ENCODE results near the gene LRRC18.

GRCh38 chr10:48926764-48927540, 12.7 kb downstream of the LRRC18 start:
- TF ChIP-seq POLR2A (IDR thresholded peaks at IDR 0.05; ENCODE audit: borderline replicate concordance, extremely low read depth, insufficient read depth, insufficient read length) (no peak), SRF (IDR thresholded peaks at IDR 0.05; ENCODE audit: low read depth) (no peak), CTCF (IDR thresholded peaks at IDR 0.05 in 2 of 3, conservative IDR thresholded peaks at IDR 0.05 in 1 of 3; ENCODE audit: borderline replicate concordance in 1 of 3, insufficient read depth in 1 of 3, low read depth in 2 of 3, low read length in 2 of 3) (no peak), EZH2 (IDR thresholded peaks at IDR 0.05) (no peak), JUND (IDR thresholded peaks at IDR 0.05) (no peak), SIN3A (IDR thresholded peaks at IDR 0.05; ENCODE audit: low read depth) (no peak), YY1 (IDR thresholded peaks at IDR 0.05; ENCODE audit: extremely low read depth, insufficient replicate concordance, low read depth, low read length) (no peak), ZBTB33 (IDR thresholded peaks at IDR 0.05; ENCODE audit: extremely low read depth, insufficient replicate concordance, low read length) (no peak)

Measured in HCT116 (cell line).